Lower lobe of right lung (tissue), 2 donors: ENCODE data around the gene FGGY. TPM values are rescaled to one million over a fixed set of nuclear protein-coding genes. Genes with fewer than 3 reads are reported as not detected.

Experiments used
- ATAC-seq, 2 donors: fragments of 200-7000 bp; cut with Tn5 transposase; one replicate each; pipeline ENCODE4 v1.9.1; 2020 to 2022; ENCODE audit warnings: mild to moderate bottlenecking in 2 of 2, moderate library complexity in 2 of 2
- DNase-seq: peaks from one replicate; pipeline ENCODE4 v3.0.0-alpha.2; 2020
- H3K27ac ChIP-seq: fragments of 200-600 bp; one replicate; pipeline ENCODE4 v1.8.0; 2022
- H3K27me3 ChIP-seq: fragments of 200-600 bp; one replicate; pipeline ENCODE4 v1.8.0; 2022; ENCODE audit warnings: low read depth
- H3K36me3 ChIP-seq: fragments of 200-600 bp; one replicate; pipeline ENCODE4 v1.8.0; 2022; ENCODE audit warnings: mild to moderate bottlenecking
- H3K4me1 ChIP-seq: fragments of 200-600 bp; one replicate; pipeline ENCODE4 v1.8.0; 2022
- H3K4me3 ChIP-seq: fragments of 200-600 bp; one replicate; pipeline ENCODE4 v1.8.0; 2022; ENCODE audit warnings: mild to moderate bottlenecking
- H3K9me3 ChIP-seq: fragments of 200-600 bp; one replicate; pipeline ENCODE4 v1.8.0; 2022
- intact Hi-C: fragments of 100-400 bp; cut with DNase I; formaldehyde crosslinking; loops from one replicate; pipeline ENCODE4 v1.11.0; 2022
- total RNA-seq: library from RNA; stranded (reverse); fragmentation: NEBNext Ultra II Directional; extraction: Animal tissue kit (Norgen Biotek cat#: 25700); gene quantifications from one replicate; pipeline ENCODE4 v1.2.1, GENCODE V29; 2021
- TF ChIP-seq, protein P1 (sequence below): fragments of 200-600 bp; IDR thresholded peaks from one replicate; pipeline ENCODE4 v1.8.0; 2022; ENCODE audit warnings: antibody characterized with exemption, mild to moderate bottlenecking
- donor health status: DM: no; HTN: yes; CAD: no; lungs with severe emphysema.

Gene FGGY
- total RNA-seq, 1 donor from 2014 or later = 31.4 TPM

DNA sequence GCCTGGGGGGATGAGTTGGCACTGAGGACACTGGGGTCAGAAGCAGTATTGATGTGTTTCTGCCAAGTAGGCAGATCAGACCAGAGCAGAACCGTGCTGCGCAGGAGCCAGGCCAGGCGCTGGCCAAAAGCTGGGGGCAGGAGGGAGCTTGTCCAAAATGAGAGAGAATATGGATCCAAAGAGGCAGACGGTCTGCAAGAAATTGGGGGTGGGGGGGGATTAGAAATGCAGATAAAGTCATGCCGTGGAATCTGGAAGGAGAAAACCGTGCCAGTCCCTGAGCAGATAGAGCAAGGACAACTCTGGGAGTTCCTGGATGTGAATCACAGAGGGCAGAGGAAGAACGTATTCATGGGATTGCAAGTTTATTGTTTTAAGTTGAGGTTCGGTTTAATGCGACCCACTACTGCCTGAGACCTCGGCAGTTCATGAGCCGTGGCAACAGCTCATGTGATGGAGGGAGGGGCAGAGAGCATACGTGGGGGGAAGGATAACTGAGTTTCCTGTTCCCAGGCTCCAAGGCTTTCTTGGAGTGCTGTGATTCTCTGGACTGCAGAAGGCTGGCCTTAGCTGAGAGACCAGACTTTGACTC, 224.0 kb downstream of the FGGY start:
- DNase-seq = no peak
- H3K4me1 ChIP-seq = peaks cover 6% of the 10 kb centered on the region
- H3K36me3 ChIP-seq = no peaks in the 10 kb centered on the region
- H3K4me3 ChIP-seq = no peak overlapping the region
- no peak for ATAC-seq
- intact Hi-C loops = no loop called here
- H3K27ac ChIP-seq = no peak overlapping the region
- H3K9me3 ChIP-seq = no peaks in the 10 kb centered on the region
- H3K27me3 ChIP-seq = no peaks in the 10 kb centered on the region
- TF ChIP-seq, protein P1, sequence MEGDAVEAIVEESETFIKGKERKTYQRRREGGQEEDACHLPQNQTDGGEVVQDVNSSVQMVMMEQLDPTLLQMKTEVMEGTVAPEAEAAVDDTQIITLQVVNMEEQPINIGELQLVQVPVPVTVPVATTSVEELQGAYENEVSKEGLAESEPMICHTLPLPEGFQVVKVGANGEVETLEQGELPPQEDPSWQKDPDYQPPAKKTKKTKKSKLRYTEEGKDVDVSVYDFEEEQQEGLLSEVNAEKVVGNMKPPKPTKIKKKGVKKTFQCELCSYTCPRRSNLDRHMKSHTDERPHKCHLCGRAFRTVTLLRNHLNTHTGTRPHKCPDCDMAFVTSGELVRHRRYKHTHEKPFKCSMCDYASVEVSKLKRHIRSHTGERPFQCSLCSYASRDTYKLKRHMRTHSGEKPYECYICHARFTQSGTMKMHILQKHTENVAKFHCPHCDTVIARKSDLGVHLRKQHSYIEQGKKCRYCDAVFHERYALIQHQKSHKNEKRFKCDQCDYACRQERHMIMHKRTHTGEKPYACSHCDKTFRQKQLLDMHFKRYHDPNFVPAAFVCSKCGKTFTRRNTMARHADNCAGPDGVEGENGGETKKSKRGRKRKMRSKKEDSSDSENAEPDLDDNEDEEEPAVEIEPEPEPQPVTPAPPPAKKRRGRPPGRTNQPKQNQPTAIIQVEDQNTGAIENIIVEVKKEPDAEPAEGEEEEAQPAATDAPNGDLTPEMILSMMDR = no peak

DNA sequence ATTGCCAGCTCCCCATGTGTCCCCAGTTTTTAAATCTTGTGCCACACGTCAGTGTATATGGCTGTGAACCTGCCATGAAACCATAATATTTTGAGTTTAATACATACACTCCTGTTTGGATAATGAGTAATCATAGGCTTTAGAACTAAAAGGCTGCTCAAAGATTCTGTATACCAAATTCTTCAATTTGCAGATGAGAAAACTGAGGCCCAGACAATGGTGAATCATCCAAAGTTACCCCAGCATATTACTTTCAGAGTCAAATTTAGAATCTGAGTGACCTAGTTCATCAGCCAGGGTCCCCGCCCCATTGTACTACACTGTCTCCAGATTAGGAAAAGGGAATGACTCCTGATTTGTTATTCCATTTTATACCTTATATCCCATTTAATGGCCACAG, 224.6 kb downstream of the FGGY start:
- TF ChIP-seq, protein P1 = no peak
- intact Hi-C loops = no loop called here
- no peaks in the 10 kb centered on the region for H3K9me3 ChIP-seq
- no peak for DNase-seq
- no peak for ATAC-seq
- no peak overlapping the region for H3K4me3 ChIP-seq
- H3K4me1 ChIP-seq = peaks cover 6% of the 10 kb centered on the region
- no peak overlapping the region for H3K27ac ChIP-seq
- no peaks in the 10 kb centered on the region for H3K36me3 ChIP-seq
- no peaks in the 10 kb centered on the region for H3K27me3 ChIP-seq

GRCh38 chr1:59522925-59523505, 226.1 kb downstream of the FGGY start:
- H3K4me1 ChIP-seq = peaks cover 6% of the 10 kb centered on the region
- no peak for ATAC-seq
- no peak overlapping the region for H3K4me3 ChIP-seq
- H3K36me3 ChIP-seq = no peaks in the 10 kb centered on the region
- TF ChIP-seq, protein P1 = no peak
- no peak for DNase-seq
- H3K9me3 ChIP-seq = no peaks in the 10 kb centered on the region
- no peak overlapping the region for H3K27ac ChIP-seq
- intact Hi-C loops = no loop called here
- H3K27me3 ChIP-seq = no peaks in the 10 kb centered on the region

DNA sequence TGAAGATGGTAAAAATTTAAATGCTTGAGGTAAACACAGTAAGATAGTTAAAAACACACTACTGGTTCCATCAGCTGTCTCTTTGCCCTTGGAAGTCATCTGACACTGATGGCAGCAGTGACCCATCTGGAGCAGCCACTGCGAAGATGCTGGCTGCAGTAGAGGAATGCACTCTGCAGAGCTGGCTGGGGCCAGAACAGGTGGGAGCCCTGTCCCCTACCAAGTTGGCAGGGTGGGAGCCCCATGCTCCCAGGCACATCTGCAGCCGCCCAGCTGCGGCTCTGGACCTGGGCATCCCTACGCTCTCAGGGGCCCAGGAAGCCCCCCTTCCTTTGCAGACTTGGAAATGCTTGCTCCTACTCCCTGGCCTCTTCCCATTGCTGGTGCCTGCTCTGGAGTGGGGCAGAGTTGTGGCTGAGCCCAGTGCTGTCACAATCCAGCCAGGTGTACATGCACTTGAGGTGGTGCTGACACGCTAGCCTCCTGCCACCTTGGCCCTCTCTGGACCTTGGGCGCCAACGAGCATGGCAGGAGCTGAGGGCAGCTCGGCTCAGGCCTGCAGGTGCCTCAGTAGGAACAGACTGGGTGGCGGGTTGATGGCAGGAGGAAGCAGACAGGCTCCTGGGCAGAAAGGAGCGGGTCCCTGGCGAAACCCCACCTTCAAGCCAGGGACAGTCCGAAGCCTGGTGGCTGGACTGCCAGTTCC, 227.0 kb downstream of the FGGY start:
- Histone ChIP-seq H3K36me3 (no peaks in the 10 kb centered on the region), H3K4me1 (peaks cover 6% of the 10 kb centered on the region), H3K9me3 (no peaks in the 10 kb centered on the region), H3K27ac (no peak overlapping the region), H3K4me3 (no peak overlapping the region), H3K27me3 (no peaks in the 10 kb centered on the region)
- TF ChIP-seq, protein P1 = no peak
- ATAC-seq (no peak), DNase-seq (no peak)
- intact Hi-C loops = no loop called here

GRCh38 chr1:59526240-59526639, 229.3 kb downstream of the FGGY start:
- Histone ChIP-seq H3K4me1 (peaks cover 1% of the 10 kb centered on the region), H3K27ac (no peak overlapping the region), H3K36me3 (no peaks in the 10 kb centered on the region), H3K27me3 (no peaks in the 10 kb centered on the region), H3K9me3 (no peaks in the 10 kb centered on the region), H3K4me3 (no peak overlapping the region)
- DNase-seq (no peak), ATAC-seq (no peak)
- intact Hi-C loops = no loop called here
- TF ChIP-seq, protein P1 = no peak
